Stimulated activated naive CD8-positive, alpha-beta T cell treated with anti-CD3 and anti-CD28 coated beads, Interleukin-15, Interleukin-2, amounts not matched to agents 100 ng/mL and 50 ng/mL, for 24 hours (primary cell): ENCODE data around the gene DAAM1.

ENCODE experiments used
- H3K27ac Mint-ChIP-seq: one replicate; pipeline ENCODE4 v1.8.0; 2021; ENCODE audit warnings: mild to moderate bottlenecking, mixed read lengths
- H3K27me3 Mint-ChIP-seq: one replicate; pipeline ENCODE4 v1.8.0; 2021; ENCODE audit warnings: mixed read lengths
- H3K36me3 Mint-ChIP-seq: one replicate; pipeline ENCODE4 v1.8.0; 2021; ENCODE audit warnings: low read depth, mixed read lengths
- H3K4me1 Mint-ChIP-seq: one replicate; pipeline ENCODE4 v1.8.0; 2021; ENCODE audit warnings: low read depth, mixed read lengths
- H3K4me3 Mint-ChIP-seq: one replicate; pipeline ENCODE4 v1.8.0; 2021; ENCODE audit warnings: mild to moderate bottlenecking, mixed read lengths
- H3K9me3 Mint-ChIP-seq: one replicate; pipeline ENCODE4 v1.8.0; 2021; ENCODE audit warnings: mixed read lengths

The DAAM1 gene

GRCh38 chr14:59177262-59177661 lies 11.2 kb upstream of the DAAM1 start:
- Mint-ChIP-seq H3K4me1 (no peaks in the 10 kb centered on the region), H3K27me3 (peaks cover 11% of the 10 kb centered on the region), H3K9me3 (no peaks in the 10 kb centered on the region), H3K36me3 (no peaks in the 10 kb centered on the region), H3K27ac (no peak overlapping the region), H3K4me3 (no peak overlapping the region)

GRCh38 chr14:59181791-59182190 lies 6.7 kb upstream of the DAAM1 start:
- Mint-ChIP-seq H3K27me3 (peaks cover 24% of the 10 kb centered on the region), H3K27ac (no peak overlapping the region), H3K4me1 (no peaks in the 10 kb centered on the region), H3K4me3 (no peak overlapping the region), H3K36me3 (no peaks in the 10 kb centered on the region), H3K9me3 (no peaks in the 10 kb centered on the region)

GRCh38 chr14:59182641-59183040 lies 5.8 kb upstream of the DAAM1 start:
- Mint-ChIP-seq H3K27me3 (peaks cover 29% of the 10 kb centered on the region), H3K9me3 (no peaks in the 10 kb centered on the region), H3K36me3 (no peaks in the 10 kb centered on the region), H3K4me3 (no peak overlapping the region), H3K27ac (no peak overlapping the region), H3K4me1 (peaks cover 7% of the 10 kb centered on the region)

GRCh38 chr14:59183150-59183549 lies 5.3 kb upstream of the DAAM1 start:
- Mint-ChIP-seq H3K27ac (no peak overlapping the region), H3K9me3 (no peaks in the 10 kb centered on the region), H3K4me1 (peaks cover 9% of the 10 kb centered on the region), H3K36me3 (no peaks in the 10 kb centered on the region), H3K27me3 (peaks cover 29% of the 10 kb centered on the region), H3K4me3 (no peak overlapping the region)

GRCh38 chr14:59184396-59184795 lies 4.1 kb upstream of the DAAM1 start:
- H3K4me1 Mint-ChIP-seq: peaks cover 9% of the 10 kb centered on the region

GRCh38 chr14:59185676-59186075 lies 2.8 kb upstream of the DAAM1 start:
- peaks cover 18% of the 10 kb centered on the region for H3K27me3 Mint-ChIP-seq
- H3K36me3 Mint-ChIP-seq: no peaks in the 10 kb centered on the region
- peaks cover 21% of the 10 kb centered on the region for H3K4me1 Mint-ChIP-seq
- no peak overlapping the region for H3K4me3 Mint-ChIP-seq
- no peaks in the 10 kb centered on the region for H3K9me3 Mint-ChIP-seq
- H3K27ac Mint-ChIP-seq: no peak overlapping the region

More at GRCh38 chr14:59184396-59184795, 4.1 kb upstream of the DAAM1 start:
- Mint-ChIP-seq H3K36me3 (no peaks in the 10 kb centered on the region), H3K27me3 (peaks cover 25% of the 10 kb centered on the region), H3K27ac (no peak overlapping the region), H3K9me3 (no peaks in the 10 kb centered on the region), H3K4me3 (no peak overlapping the region)

- Mint-ChIP-seq H3K27me3 (peaks cover 18% of the 10 kb centered on the region), H3K9me3 (no peaks in the 10 kb centered on the region), H3K36me3 (no peaks in the 10 kb centered on the region), H3K27ac (no peak overlapping the region), H3K4me3 (no peak overlapping the region), H3K4me1 (peaks cover 21% of the 10 kb centered on the region)
Measured at GRCh38 chr14:59186306-59186705, 2.2 kb upstream of the DAAM1 start.

- peak overlapping the region; percentile 93 for H3K4me3 Mint-ChIP-seq
- no peaks in the 10 kb centered on the region for H3K36me3 Mint-ChIP-seq
- H3K4me1 Mint-ChIP-seq: peaks cover 21% of the 10 kb centered on the region
- H3K9me3 Mint-ChIP-seq: no peaks in the 10 kb centered on the region
- H3K27ac Mint-ChIP-seq: no peak overlapping the region
- H3K27me3 Mint-ChIP-seq: peaks cover 18% of the 10 kb centered on the region
Measured at GRCh38 chr14:59187118-59187517, 1.3 kb upstream of the DAAM1 start.

- Mint-ChIP-seq H3K9me3 (no peaks in the 10 kb centered on the region), H3K4me3 (peak overlapping the region; percentile 93), H3K27ac (no peak overlapping the region), H3K36me3 (no peaks in the 10 kb centered on the region), H3K4me1 (peaks cover 21% of the 10 kb centered on the region), H3K27me3 (peaks cover 18% of the 10 kb centered on the region)
Measured at GRCh38 chr14:59187802-59188460, 536 bp upstream of the DAAM1 start.

- peaks cover 21% of the 10 kb centered on the region for H3K4me1 Mint-ChIP-seq
- no peaks in the 10 kb centered on the region for H3K9me3 Mint-ChIP-seq
- H3K27me3 Mint-ChIP-seq: peaks cover 16% of the 10 kb centered on the region
- peak overlapping the region; percentile 93 for H3K4me3 Mint-ChIP-seq
- H3K36me3 Mint-ChIP-seq: no peaks in the 10 kb centered on the region
- H3K27ac Mint-ChIP-seq: peak overlapping the region; percentile 87
Measured at GRCh38 chr14:59189091-59189785, 771 bp downstream of the DAAM1 start.

- Mint-ChIP-seq H3K27me3 (peaks cover 12% of the 10 kb centered on the region), H3K27ac (peak overlapping the region; percentile 87), H3K4me1 (peaks cover 21% of the 10 kb centered on the region), H3K36me3 (no peaks in the 10 kb centered on the region), H3K4me3 (peak overlapping the region; percentile 93), H3K9me3 (no peaks in the 10 kb centered on the region)
Measured at GRCh38 chr14:59189786-59190368, 1.4 kb downstream of the DAAM1 start.

- Mint-ChIP-seq H3K27ac (peak overlapping the region; percentile 87), H3K9me3 (no peaks in the 10 kb centered on the region), H3K4me1 (peaks cover 21% of the 10 kb centered on the region), H3K36me3 (no peaks in the 10 kb centered on the region), H3K27me3 (peaks cover 12% of the 10 kb centered on the region), H3K4me3 (peak overlapping the region; percentile 93)
Measured at GRCh38 chr14:59190372-59190771, 1.9 kb downstream of the DAAM1 start.

- Mint-ChIP-seq H3K36me3 (no peaks in the 10 kb centered on the region), H3K9me3 (no peaks in the 10 kb centered on the region), H3K4me3 (no peak overlapping the region), H3K4me1 (peaks cover 3% of the 10 kb centered on the region), H3K27ac (no peak overlapping the region), H3K27me3 (no peaks in the 10 kb centered on the region)
Measured at GRCh38 chr14:59195912-59196311, 7.4 kb downstream of the DAAM1 start.

- peaks cover 13% of the 10 kb centered on the region for H3K4me1 Mint-ChIP-seq
Measured at GRCh38 chr14:59197695-59198262, 9.3 kb downstream of the DAAM1 start.

GRCh38 chr14:59199205-59199604 lies 10.7 kb downstream of the DAAM1 start:
- no peaks in the 10 kb centered on the region for H3K9me3 Mint-ChIP-seq
- no peak overlapping the region for H3K27ac Mint-ChIP-seq
- H3K27me3 Mint-ChIP-seq: no peaks in the 10 kb centered on the region
- no peak overlapping the region for H3K4me3 Mint-ChIP-seq
- H3K4me1 Mint-ChIP-seq: peaks cover 13% of the 10 kb centered on the region
- no peaks in the 10 kb centered on the region for H3K36me3 Mint-ChIP-seq

More at GRCh38 chr14:59197695-59198262, 9.3 kb downstream of the DAAM1 start:
- no peak overlapping the region for H3K4me3 Mint-ChIP-seq
- H3K27ac Mint-ChIP-seq: no peak overlapping the region
- no peaks in the 10 kb centered on the region for H3K36me3 Mint-ChIP-seq
- H3K9me3 Mint-ChIP-seq: no peaks in the 10 kb centered on the region
- H3K27me3 Mint-ChIP-seq: no peaks in the 10 kb centered on the region
